HepG2 (cell line): ENCODE results near the gene ACOT8. TPM values are rescaled to one million over a fixed set of nuclear protein-coding genes. Genes with fewer than 3 reads are reported as not detected.

ENCODE experiments used
- ATAC-seq: fragments of 200-7000 bp; cut with Tn5 transposase; 3 replicates; pipeline ENCODE4 v1.9.1; 2020; ENCODE audit warnings: mild to moderate bottlenecking, moderate library complexity
- BruUV-seq: library from RNA; stranded (reverse); fragments of 400-500 nt; replicated peaks from 2 replicates; lab custom pipeline; 2021; lab: Mats Ljungman, UMichigan
- CTCF ChIA-PET: fragments of 300-600 bp; formaldehyde crosslinking; extraction: SDS; loops from one replicate; lab custom pipeline; 2021; ENCODE audit warnings: low total read pairs, inconsistent platforms, low intra/inter-chr PET ratio; lab: Yijun Ruan, JAX
- POLR2A ChIA-PET: fragments of 350-600 bp; sonication (Branson Sonifier 250); formaldehyde crosslinking; loops from one replicate; lab custom pipeline; 2020; ENCODE audit warnings: antibody characterized with exemption, inconsistent platforms; lab: Yijun Ruan, JAX
- DNase-seq: peaks from one replicate; pipeline ENCODE4 v3.0.0-alpha.2; 2015; ENCODE audit warnings: low spot score
- FAIRE-seq: peaks from 3 replicates; lab custom pipeline; 2011; peaks lifted over from hg19 to GRCh38; lab: Jason Lieb, UNC
- H2AFZ ChIP-seq: one replicate; pipeline ENCODE4 v1.6.1; 2011; ENCODE audit warnings: low read length, inconsistent platforms
- H3K27ac ChIP-seq: fragments of 300-600 bp; 3 replicates; pipeline ENCODE4 v1.8.0; 2011; ENCODE audit warnings: mixed run types, mild to moderate bottlenecking, mixed read lengths, low read length, inconsistent platforms; ENCODE audit not compliant: insufficient read depth; ENCODE audit errors: extremely low read length
- H3K27me3 ChIP-seq, 2 experiments: fragments of 200-600 bp in 1 of 2; 2 replicates in 1 of 2; 3 replicates in 1 of 2; pipeline versions ENCODE4 v1.6.0 to v1.8.0; 2011; ENCODE audit warnings: low read length in 2 of 2, mild to moderate bottlenecking in 2 of 2, moderate library complexity in 2 of 2, inconsistent platforms in 1 of 2; ENCODE audit not compliant: insufficient read depth in 2 of 2, control insufficient read depth in 1 of 2
- H3K36me3 ChIP-seq, 2 experiments: fragments of 200-600 bp in 1 of 2; replicated peaks in 1 of 2; 2 replicates in 1 of 2; 3 replicates in 1 of 2; pipeline versions ENCODE4 v1.5.1 to v1.8.0; 2011; ENCODE audit warnings: low read length in 2 of 2, inconsistent platforms in 1 of 2; ENCODE audit not compliant: insufficient read depth in 2 of 2, control insufficient read depth in 1 of 2
- H3K4me1 ChIP-seq: 2 replicates; pipeline ENCODE4 v1.5.1; 2012; ENCODE audit warnings: low read length, inconsistent platforms; ENCODE audit not compliant: insufficient read depth
- H3K4me2 ChIP-seq: 2 replicates; pipeline ENCODE4 v1.6.0; 2011; ENCODE audit warnings: low read depth, low read length, inconsistent platforms
- H3K4me3 ChIP-seq, 3 experiments: fragments of 200-600 bp in 1 of 3; sonication (generic), shearing (Covaris generic) in 1 of 3; replicated peaks in 1 of 3; 2 replicates each; pipeline ENCODE4 v1.5.1; 2011 to 2016; ENCODE audit warnings: low read length in 3 of 3, inconsistent platforms in 2 of 3, low read depth in 2 of 3, mild to moderate bottlenecking in 2 of 3, control low read depth in 1 of 3, mixed read lengths in 1 of 3; ENCODE audit not compliant: insufficient read depth in 1 of 3
- H3K79me2 ChIP-seq: one replicate; pipeline ENCODE4 v1.6.1; 2011; ENCODE audit warnings: low read length, inconsistent platforms; ENCODE audit not compliant: insufficient read depth
- H3K9ac ChIP-seq: 2 replicates; pipeline ENCODE4 v1.6.0; 2011; ENCODE audit warnings: mild to moderate bottlenecking, low read depth, low read length, inconsistent platforms; ENCODE audit not compliant: insufficient read depth
- H3K9me3 ChIP-seq: 2 replicates; pipeline ENCODE4 v1.5.1; 2012; ENCODE audit warnings: mild to moderate bottlenecking, low read length
- H4K20me1 ChIP-seq: 2 replicates; pipeline ENCODE4 v1.6.0; 2011; ENCODE audit warnings: inconsistent platforms, mild to moderate bottlenecking, low read length, moderate library complexity; ENCODE audit not compliant: insufficient read depth
- BHLHE40 ChIP-seq: IDR thresholded peaks from 2 replicates; pipeline ENCODE4 v1.6.1; 2011; ENCODE audit warnings: low read length, improper control_type of control experiment
- KLF9 ChIP-seq: IDR thresholded peaks from 2 replicates; pipeline ENCODE4 v1.6.1; 2016; ENCODE audit warnings: low read depth
- RELA ChIP-seq: sonication (generic); formaldehyde crosslinking; IDR thresholded peaks from 2 replicates; pipeline ENCODE4 v1.4.0; 2020; ENCODE audit warnings: missing genetic modification reagents
- SOX13 ChIP-seq, 3 experiments: fragments of 450-650 bp in 1 of 3; sonication (generic) in 1 of 3; formaldehyde crosslinking in 1 of 3; IDR thresholded peaks in 2 of 3; conservative IDR thresholded peaks in 1 of 3; 2 replicates each; pipeline versions ENCODE4 v1.5.0 to v1.6.1; 2016 to 2020; ENCODE audit warnings: antibody characterized with exemption in 1 of 3, mild to moderate bottlenecking in 1 of 3, missing compliant biosample characterization in 1 of 3, missing genetic modification reagents in 1 of 3, moderate library complexity in 1 of 3
- STAT5B ChIP-seq: sonication (generic); formaldehyde crosslinking; IDR thresholded peaks from 2 replicates; pipeline ENCODE4 v1.4.0; 2020; ENCODE audit warnings: missing genetic modification reagents
- TCF7 ChIP-seq: sonication (generic); IDR thresholded peaks from 2 replicates; pipeline ENCODE4 v1.6.1; 2016; ENCODE audit warnings: antibody characterized with exemption, low read depth
- ZHX2 ChIP-seq, 2 experiments: sonication (generic) in 1 of 2; formaldehyde crosslinking in 1 of 2; IDR thresholded peaks; 2 replicates each; pipeline versions ENCODE4 v1.6.1 to v1.9.0; 2014 to 2022; ENCODE audit warnings: antibody characterized with exemption in 1 of 2, borderline replicate concordance in 1 of 2, inconsistent platforms in 1 of 2, low read depth in 1 of 2, missing genetic modification reagents in 1 of 2
- ZNF264 ChIP-seq: sonication (generic); formaldehyde crosslinking; IDR thresholded peaks from 2 replicates; pipeline ENCODE4 v1.4.0; 2020; ENCODE audit warnings: missing genetic modification reagents
- ZNF274 ChIP-seq: sonication (generic); formaldehyde crosslinking; IDR thresholded peaks from 2 replicates; pipeline ENCODE4 v1.5.1; 2020; ENCODE audit warnings: mild to moderate bottlenecking, missing genetic modification reagents
- ZNF660 ChIP-seq: sonication (generic); formaldehyde crosslinking; IDR thresholded peaks from 2 replicates; pipeline ENCODE4 v1.5.1; 2020; ENCODE audit warnings: mild to moderate bottlenecking, low read depth, missing genetic modification reagents, borderline replicate concordance
- ZNF761 ChIP-seq: sonication (generic); formaldehyde crosslinking; conservative IDR thresholded peaks from 2 replicates; pipeline ENCODE4 v1.4.0; 2020; ENCODE audit warnings: mild to moderate bottlenecking, missing genetic modification reagents
- WGBS: methylation state at CpG from one replicate; pipeline ENCODE4 v1.1.6; 2017; ENCODE audit warnings: low lambda C conversion rate; 5-methylcytosine and 5-hydroxymethylcytosine counted together
- in situ Hi-C: cut with HindIII; loops from 2 replicates; pipeline ENCODE4 v1.10.0; 2017; ENCODE audit warnings: low pct_unique_long_range_greater_than_20kb; ENCODE audit not compliant: extremely low pct_ligation_motif_present
- intact Hi-C: fragments of 100-400 bp; cut with micrococcal nuclease; formaldehyde crosslinking; loops from one replicate; pipeline ENCODE4 v1.10.0; 2022; ENCODE audit not compliant: unreplicated experiment
- polyA plus RNA-seq, 8 experiments: library from polyadenylated mRNA; depleted of rRNA in 3 of 8; stranded (reverse) in 7 of 8; unstranded in 1 of 8; fragments of >200 nt; fragmentation: Illumina TruSeq in 4 of 8; extraction: Trizol in 4 of 8; gene quantifications; 2 replicates each; pipeline versions ENCODE4 v1.2.1 to v1.2.3, GENCODE V29; 2011 to 2016; ENCODE audit warnings: low read depth in 4 of 8, missing spikeins in 1 of 8, mixed read lengths in 1 of 8; ENCODE audit not compliant: insufficient read depth in 1 of 8
- total RNA-seq, 5 experiments: library from RNA; depleted of rRNA; stranded (reverse); fragments of >200 nt; fragmentation: Illumina TruSeq; extraction: Trizol; gene quantifications; 2 replicates each; pipeline ENCODE4 v1.2.3, GENCODE V29; 2016; ENCODE audit warnings: low read depth in 1 of 5
- TF ChIP-seq, protein P1 (sequence below): sonication (generic); formaldehyde crosslinking; IDR thresholded peaks from 2 replicates; pipeline ENCODE4 v1.4.0; 2020; ENCODE audit warnings: mild to moderate bottlenecking, missing genetic modification reagents

The ACOT8 gene
- total and polyA plus RNA-seq, 2 of the 13 experiments (the other 11 are each of a cell fraction or from before 2014, with no cell fraction given): 31.4 to 45.5 TPM

- ATAC-seq: peak; percentile 61
- WGBS: 40% methylated on average over 7 of the region's 8 CpGs
- Histone ChIP-seq H3K4me3 (peak within 1 kb of the TSS in 1 of 3 experiments; percentile 45; a peak in 2 of 6 replicates), H3K27ac (no peak within 1 kb of the TSS), H3K9me3 (no peaks in the 10 kb centered on the region), H3K4me2 (peak within 1 kb of the TSS; percentile 77), H3K36me3 (no peaks in the 10 kb centered on the region), H3K79me2 (no peaks in the 10 kb centered on the region), H3K9ac (peak within 1 kb of the TSS; percentile 17; the same call in 1 of the 2 replicates), H3K27me3 (no peaks in the 10 kb centered on the region), H4K20me1 (no peaks in the 10 kb centered on the region), H3K4me1 (peaks cover 76% of the 10 kb centered on the region), H2AFZ (peak within 1 kb of the TSS; percentile 13)
- BruUV-seq: no TSS peak
- peak; percentile 40 for FAIRE-seq
- POLR2A ChIA-PET: interaction anchor here (0.7 to 1.7 kb wide), 6 partner anchors 14 to 412 kb away, joined by 3 to 6 read pairs (median 5); partner anchors contain the start of genes ACOT8, DNTTIP1, PCIF1 and PIGT
- intact Hi-C loops: no loop called here
- peak; percentile 48 for DNase-seq
- in situ Hi-C loops: loop anchor here (5.0 kb wide), 1 partner anchor 120 kb away; no protein-coding TSS in a partner anchor
- CTCF ChIA-PET: no interaction called here
- no peak for TF ChIP-seq ZNF660 (CRISPR knock-in tag)
- no peak for TF ChIP-seq SOX13 (IDR thresholded peaks at IDR 0.05)
- TF ChIP-seq SOX13 (CRISPR knock-in tag; conservative IDR thresholded peaks at IDR 0.05 in 1 of 2, IDR thresholded peaks at IDR 0.05 in 1 of 2): no peak
- TF ChIP-seq KLF9 (CRISPR knock-in tag): no peak
- TF ChIP-seq, protein P1, sequence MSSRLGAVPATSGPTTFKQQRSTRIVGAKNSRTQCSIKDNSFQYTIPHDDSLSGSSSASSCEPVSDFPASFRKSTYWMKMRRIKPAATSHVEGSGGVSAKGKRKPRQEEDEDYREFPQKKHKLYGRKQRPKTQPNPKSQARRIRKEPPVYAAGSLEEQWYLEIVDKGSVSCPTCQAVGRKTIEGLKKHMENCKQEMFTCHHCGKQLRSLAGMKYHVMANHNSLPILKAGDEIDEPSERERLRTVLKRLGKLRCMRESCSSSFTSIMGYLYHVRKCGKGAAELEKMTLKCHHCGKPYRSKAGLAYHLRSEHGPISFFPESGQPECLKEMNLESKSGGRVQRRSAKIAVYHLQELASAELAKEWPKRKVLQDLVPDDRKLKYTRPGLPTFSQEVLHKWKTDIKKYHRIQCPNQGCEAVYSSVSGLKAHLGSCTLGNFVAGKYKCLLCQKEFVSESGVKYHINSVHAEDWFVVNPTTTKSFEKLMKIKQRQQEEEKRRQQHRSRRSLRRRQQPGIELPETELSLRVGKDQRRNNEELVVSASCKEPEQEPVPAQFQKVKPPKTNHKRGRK (CRISPR knock-in tag): no peak; the same call in 1 of the 2 replicates
- no peak for TF ChIP-seq TCF7
- peak; percentile 69 for TF ChIP-seq BHLHE40
- no peak for TF ChIP-seq ZNF264 (CRISPR knock-in tag)
- TF ChIP-seq ZHX2 (IDR thresholded peaks at IDR 0.05; ENCODE audit: low read depth): no peak
- no peak for TF ChIP-seq ZHX2 (CRISPR knock-in tag; IDR thresholded peaks at IDR 0.05; ENCODE audit: borderline replicate concordance)
- TF ChIP-seq STAT5B: no peak
- TF ChIP-seq RELA (CRISPR knock-in tag): no peak
- TF ChIP-seq ZNF274 (CRISPR knock-in tag): 0 out of 2 replicates have a peak, but pooled peaks have one; percentile 30
- no peak for TF ChIP-seq ZNF761
Observed at GRCh38 chr20:45827030-45827652, 30.1 kb downstream of the ACOT8 start, which contains the start of gene TNNC2. TSS of gene TNNC2 (minus strand) at chr20:45827312. CDS start at chr20:45827248, 64 bp downstream.
